Loucy (cell line): ENCODE measurements around the gene NDFIP1.

Source experiments
- CTCF ChIP-seq: fragments of 200-600 bp; sonication (generic); conservative IDR thresholded peaks from 2 replicates; pipeline ENCODE4 v1.5.1; 2014; ENCODE audit warnings: mild to moderate bottlenecking, antibody characterized with exemption, low read length
- EZH2phosphoT487 ChIP-seq: fragments of 200-600 bp; IDR thresholded peaks from 2 replicates; pipeline ENCODE4 v1.6.1; 2018; ENCODE audit warnings: antibody characterized with exemption, mild to moderate bottlenecking, moderate library complexity, borderline replicate concordance

GRCh38 chr5:142120247-142120935, 11.8 kb downstream of the NDFIP1 start:
- TF ChIP-seq CTCF (no peak), EZH2phosphoT487 (no peak)
